ENCODE measurements around the gene GPC5. TPM values are rescaled to one million over a fixed set of nuclear protein-coding genes. Genes with fewer than 3 reads are reported as not detected.

The GPC5 gene
- total and polyA plus RNA-seq, 2 of the 8 experiments (the other 6 are each of a cell fraction or from before 2014, with no cell fraction given), result 0.20 to 0.39 TPM

DNA sequence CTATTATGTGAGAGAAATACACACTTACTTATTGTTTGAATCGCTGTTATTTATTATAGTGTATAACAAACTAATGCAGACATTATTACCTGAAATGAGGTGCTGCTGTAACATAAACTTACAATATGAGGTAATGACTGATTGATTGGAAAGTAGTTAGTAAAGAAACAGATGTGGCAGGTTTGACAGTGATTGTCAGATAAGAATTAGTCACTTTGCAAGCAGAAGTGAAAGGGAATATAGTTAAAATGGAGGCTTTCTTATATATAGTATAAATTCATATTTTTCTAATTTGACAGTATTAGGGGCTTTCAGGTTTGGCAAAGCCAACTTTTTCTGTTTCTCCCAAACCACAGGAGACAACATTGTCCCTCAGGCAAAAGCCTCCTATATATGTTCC lies 30.3 kb upstream of the GPC5 start (continued):
- TF ChIP-seq EGR1 (IDR thresholded peaks at IDR 0.05; ENCODE audit: borderline replicate concordance, low read depth, low read length), result no peak
- no peak for TF ChIP-seq POLR2A (IDR thresholded peaks at IDR 0.05; ENCODE audit: control extremely low read depth in 1 of 2, low read depth in 2 of 2, low read length in 2 of 2)
- TF ChIP-seq, protein P1, sequence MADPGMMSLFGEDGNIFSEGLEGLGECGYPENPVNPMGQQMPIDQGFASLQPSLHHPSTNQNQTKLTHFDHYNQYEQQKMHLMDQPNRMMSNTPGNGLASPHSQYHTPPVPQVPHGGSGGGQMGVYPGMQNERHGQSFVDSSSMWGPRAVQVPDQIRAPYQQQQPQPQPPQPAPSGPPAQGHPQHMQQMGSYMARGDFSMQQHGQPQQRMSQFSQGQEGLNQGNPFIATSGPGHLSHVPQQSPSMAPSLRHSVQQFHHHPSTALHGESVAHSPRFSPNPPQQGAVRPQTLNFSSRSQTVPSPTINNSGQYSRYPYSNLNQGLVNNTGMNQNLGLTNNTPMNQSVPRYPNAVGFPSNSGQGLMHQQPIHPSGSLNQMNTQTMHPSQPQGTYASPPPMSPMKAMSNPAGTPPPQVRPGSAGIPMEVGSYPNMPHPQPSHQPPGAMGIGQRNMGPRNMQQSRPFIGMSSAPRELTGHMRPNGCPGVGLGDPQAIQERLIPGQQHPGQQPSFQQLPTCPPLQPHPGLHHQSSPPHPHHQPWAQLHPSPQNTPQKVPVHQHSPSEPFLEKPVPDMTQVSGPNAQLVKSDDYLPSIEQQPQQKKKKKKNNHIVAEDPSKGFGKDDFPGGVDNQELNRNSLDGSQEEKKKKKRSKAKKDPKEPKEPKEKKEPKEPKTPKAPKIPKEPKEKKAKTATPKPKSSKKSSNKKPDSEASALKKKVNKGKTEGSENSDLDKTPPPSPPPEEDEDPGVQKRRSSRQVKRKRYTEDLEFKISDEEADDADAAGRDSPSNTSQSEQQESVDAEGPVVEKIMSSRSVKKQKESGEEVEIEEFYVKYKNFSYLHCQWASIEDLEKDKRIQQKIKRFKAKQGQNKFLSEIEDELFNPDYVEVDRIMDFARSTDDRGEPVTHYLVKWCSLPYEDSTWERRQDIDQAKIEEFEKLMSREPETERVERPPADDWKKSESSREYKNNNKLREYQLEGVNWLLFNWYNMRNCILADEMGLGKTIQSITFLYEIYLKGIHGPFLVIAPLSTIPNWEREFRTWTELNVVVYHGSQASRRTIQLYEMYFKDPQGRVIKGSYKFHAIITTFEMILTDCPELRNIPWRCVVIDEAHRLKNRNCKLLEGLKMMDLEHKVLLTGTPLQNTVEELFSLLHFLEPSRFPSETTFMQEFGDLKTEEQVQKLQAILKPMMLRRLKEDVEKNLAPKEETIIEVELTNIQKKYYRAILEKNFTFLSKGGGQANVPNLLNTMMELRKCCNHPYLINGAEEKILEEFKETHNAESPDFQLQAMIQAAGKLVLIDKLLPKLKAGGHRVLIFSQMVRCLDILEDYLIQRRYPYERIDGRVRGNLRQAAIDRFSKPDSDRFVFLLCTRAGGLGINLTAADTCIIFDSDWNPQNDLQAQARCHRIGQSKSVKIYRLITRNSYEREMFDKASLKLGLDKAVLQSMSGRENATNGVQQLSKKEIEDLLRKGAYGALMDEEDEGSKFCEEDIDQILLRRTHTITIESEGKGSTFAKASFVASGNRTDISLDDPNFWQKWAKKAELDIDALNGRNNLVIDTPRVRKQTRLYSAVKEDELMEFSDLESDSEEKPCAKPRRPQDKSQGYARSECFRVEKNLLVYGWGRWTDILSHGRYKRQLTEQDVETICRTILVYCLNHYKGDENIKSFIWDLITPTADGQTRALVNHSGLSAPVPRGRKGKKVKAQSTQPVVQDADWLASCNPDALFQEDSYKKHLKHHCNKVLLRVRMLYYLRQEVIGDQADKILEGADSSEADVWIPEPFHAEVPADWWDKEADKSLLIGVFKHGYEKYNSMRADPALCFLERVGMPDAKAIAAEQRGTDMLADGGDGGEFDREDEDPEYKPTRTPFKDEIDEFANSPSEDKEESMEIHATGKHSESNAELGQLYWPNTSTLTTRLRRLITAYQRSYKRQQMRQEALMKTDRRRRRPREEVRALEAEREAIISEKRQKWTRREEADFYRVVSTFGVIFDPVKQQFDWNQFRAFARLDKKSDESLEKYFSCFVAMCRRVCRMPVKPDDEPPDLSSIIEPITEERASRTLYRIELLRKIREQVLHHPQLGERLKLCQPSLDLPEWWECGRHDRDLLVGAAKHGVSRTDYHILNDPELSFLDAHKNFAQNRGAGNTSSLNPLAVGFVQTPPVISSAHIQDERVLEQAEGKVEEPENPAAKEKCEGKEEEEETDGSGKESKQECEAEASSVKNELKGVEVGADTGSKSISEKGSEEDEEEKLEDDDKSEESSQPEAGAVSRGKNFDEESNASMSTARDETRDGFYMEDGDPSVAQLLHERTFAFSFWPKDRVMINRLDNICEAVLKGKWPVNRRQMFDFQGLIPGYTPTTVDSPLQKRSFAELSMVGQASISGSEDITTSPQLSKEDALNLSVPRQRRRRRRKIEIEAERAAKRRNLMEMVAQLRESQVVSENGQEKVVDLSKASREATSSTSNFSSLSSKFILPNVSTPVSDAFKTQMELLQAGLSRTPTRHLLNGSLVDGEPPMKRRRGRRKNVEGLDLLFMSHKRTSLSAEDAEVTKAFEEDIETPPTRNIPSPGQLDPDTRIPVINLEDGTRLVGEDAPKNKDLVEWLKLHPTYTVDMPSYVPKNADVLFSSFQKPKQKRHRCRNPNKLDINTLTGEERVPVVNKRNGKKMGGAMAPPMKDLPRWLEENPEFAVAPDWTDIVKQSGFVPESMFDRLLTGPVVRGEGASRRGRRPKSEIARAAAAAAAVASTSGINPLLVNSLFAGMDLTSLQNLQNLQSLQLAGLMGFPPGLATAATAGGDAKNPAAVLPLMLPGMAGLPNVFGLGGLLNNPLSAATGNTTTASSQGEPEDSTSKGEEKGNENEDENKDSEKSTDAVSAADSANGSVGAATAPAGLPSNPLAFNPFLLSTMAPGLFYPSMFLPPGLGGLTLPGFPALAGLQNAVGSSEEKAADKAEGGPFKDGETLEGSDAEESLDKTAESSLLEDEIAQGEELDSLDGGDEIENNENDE (IDR thresholded peaks at IDR 0.05; ENCODE audit: insufficient replicate concordance, low read length), result no peak
- no peak for TF ChIP-seq TAF1 (IDR thresholded peaks at IDR 0.05; ENCODE audit: low read depth, low read length)
- TF ChIP-seq, protein P2, sequence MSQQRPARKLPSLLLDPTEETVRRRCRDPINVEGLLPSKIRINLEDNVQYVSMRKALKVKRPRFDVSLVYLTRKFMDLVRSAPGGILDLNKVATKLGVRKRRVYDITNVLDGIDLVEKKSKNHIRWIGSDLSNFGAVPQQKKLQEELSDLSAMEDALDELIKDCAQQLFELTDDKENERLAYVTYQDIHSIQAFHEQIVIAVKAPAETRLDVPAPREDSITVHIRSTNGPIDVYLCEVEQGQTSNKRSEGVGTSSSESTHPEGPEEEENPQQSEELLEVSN (IDR thresholded peaks at IDR 0.05), result no peak
- TF ChIP-seq RBBP5 (IDR thresholded peaks at IDR 0.05; ENCODE audit: borderline replicate concordance, low read depth, low read length), result no peak
- no peak for TF ChIP-seq GABPA (IDR thresholded peaks at IDR 0.05; ENCODE audit: borderline replicate concordance, insufficient read depth, low read length)

All from H1 (cell line).